GM20431 (cell line): Measurements from ENCODE around the gene KDM6A.
"Not testable (repeated sequence)": the region's sequence is repeated elsewhere in the genome, so short reads cannot be mapped to it uniquely, and the experiment has no call there.

Experiments used
- in situ Hi-C: fragments of 300-500 bp; cut with MseI, MboI; formaldehyde crosslinking; loops from one replicate; pipeline ENCODE4 v1.15.0; 2020; ENCODE audit warnings: low sequenced_read_pairs; ENCODE audit not compliant: unreplicated experiment

Gene KDM6A

DNA sequence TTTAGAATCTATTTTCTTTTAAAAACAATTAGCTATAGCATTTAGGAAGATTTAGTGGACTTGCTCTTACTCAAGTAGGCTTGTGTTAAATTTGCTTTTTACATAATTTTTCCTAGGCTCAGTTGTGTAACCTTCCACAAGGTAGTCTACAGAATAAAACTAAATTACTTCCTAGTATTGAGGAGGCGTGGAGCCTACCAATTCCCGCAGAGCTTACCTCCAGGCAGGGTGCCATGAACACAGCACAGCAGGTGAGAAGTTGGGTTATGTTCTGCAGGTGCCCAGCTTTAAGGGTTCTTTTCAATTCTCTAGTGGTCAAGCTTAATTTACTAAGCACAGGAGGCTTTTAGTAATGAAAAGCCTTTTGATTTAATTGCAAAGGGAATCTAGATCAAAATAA is 186.9 kb downstream of the KDM6A start:
- in situ Hi-C loops = not testable (repeated sequence)

DNA sequence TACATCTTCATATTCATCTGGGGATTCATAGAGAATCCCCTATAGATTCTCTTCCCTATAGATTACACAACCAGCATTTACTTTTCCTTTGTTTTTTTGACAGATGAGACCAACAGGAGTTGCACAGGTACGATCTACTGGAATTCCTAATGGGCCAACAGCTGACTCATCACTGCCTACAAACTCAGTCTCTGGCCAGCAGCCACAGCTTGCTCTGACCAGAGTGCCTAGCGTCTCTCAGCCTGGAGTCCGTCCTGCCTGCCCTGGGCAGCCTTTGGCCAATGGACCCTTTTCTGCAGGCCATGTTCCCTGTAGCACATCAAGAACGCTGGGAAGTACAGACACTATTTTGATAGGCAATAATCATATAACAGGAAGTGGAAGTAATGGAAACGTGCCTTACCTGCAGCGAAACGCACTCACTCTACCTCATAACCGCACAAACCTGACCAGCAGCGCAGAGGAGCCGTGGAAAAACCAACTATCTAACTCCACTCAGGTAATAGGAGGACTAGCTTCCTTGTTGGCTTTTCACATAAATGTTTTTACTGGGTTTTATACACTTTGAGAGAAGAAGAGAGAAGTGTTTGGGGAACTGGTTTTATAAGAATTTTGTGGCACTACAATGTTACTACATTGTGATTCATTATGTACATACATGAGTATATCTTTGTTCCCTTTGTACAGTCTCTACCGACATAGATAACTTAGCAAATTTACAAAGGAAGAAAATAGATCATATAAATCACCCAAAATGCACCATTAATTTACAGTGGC is 190.5 kb downstream of the KDM6A start:
- in situ Hi-C loops = no loop called here

DNA sequence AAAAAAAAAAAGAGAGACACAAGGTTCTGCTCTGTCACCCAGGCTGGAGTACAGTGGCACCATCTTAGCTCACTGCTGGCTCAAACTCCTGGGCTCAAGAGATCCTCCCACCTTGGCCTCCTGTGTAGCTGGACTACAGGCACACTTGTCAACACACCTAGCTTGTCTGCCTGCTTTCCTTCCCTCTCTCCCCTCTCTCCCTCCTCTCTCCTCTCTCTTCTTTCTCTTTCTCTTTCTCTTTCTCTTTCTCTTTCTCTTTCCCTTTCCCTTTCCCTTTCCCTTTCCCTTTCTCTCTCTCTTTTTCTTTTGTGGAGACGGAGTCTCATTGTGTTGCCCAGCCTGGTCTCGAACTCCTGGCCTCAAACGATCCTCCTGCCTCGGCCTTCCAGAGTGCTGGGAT is 195.6 kb downstream of the KDM6A start:
- in situ Hi-C loops = no loop called here

DNA sequence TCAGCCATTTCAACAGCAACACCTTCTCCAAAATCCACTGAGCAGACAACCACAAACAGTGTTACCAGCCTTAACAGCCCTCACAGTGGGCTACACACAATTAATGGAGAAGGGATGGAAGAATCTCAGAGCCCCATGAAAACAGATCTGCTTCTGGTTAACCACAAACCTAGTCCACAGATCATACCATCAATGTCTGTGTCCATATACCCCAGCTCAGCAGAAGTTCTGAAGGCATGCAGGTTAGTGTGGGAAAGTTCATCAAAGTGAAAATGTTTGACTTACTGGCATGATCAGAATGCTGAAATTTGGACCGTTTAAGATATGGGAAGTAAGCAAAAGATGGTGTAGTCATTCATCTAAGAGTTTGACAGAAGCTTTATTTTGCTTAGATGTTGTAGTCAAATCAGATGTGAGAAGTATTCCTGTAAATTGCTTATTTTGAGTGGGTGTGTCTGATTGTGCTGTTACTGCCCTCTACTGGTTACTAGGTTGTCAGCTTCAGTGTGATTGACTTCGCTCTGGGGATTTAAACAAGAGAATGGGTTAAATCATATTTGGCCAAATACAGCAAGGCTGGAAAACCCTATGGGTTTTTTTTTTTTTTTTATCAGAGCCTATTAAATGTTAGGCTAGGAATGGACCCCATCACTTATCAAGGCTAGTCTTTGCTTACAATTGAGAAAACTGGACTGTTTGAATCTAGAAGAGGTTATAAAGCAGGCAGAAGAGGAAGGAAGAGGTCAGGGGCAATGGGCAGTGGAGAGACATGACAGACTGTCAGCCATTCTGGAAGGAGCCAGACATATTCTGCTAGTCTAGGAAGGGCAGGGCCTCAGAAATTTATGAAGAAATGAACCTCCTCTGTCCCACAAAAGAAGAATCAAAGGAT is 197.4 kb downstream of the KDM6A start:
- in situ Hi-C loops = no loop called here

DNA sequence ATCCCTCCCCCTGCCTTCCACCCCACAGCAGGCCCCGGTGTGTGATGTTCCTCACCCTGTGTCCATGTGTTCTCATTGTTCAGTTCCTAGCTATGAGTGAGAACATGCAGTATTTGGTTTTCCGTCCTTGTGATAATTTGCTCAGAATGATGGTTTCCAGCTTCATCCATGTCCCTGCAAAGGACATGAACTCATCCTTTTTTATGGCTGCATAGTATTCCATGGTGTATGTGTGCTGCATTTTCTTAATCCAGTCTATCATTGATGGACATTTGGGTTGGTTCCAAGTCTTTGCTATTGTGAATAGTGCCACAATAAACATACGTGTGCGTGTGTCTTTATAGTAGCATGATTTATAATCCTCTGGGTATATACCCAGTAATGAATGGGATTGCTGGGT is 200.0 kb downstream of the KDM6A start:
- in situ Hi-C loops = not testable (repeated sequence)

DNA sequence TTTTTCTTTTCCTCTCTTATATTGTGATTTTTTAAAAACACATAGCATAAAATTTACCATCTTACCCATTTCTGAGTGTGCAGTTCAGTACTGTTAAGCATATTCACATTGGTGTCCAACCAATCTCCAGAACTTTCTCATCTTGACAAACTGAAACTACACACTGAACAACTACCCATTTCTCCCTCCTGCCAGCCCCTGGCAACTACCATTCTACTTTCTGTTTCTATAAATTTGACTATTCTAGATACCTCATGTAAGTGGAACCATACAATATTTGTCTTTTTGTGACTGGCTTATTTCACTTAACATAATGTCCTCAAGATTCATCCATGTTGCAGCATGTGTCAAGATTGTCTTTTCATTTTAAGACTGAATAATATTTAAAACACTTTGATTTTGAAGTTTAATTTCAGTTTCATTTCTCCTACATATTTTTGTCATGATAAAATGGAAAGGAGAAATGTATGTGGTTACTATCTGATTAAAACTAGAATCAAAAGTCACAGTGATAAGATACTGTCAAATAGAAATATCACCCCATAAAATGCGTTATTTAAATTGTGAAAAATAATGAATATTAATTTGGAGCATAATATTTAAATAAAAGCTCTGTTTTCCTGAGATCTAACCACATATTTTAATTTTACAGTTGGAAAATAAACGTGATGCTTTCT is 204.9 kb downstream of the KDM6A start:
- in situ Hi-C loops = no loop called here

DNA sequence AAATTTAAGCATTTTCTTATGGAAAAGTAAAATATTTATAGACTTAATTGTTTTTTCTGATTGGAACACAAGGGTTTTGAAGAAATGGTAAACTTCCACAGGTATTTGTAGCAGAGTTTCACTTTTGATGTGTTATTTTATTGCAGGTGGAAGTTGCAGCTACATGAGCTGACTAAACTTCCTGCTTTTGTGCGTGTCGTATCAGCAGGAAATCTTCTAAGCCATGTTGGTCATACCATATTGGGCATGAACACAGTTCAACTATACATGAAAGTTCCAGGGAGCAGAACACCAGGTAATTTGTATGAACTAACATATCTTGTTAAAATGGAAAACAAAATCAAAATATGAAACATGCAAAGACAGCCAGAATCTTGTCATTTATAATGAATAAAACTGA is 210.3 kb downstream of the KDM6A start:
- in situ Hi-C loops = no loop called here

DNA sequence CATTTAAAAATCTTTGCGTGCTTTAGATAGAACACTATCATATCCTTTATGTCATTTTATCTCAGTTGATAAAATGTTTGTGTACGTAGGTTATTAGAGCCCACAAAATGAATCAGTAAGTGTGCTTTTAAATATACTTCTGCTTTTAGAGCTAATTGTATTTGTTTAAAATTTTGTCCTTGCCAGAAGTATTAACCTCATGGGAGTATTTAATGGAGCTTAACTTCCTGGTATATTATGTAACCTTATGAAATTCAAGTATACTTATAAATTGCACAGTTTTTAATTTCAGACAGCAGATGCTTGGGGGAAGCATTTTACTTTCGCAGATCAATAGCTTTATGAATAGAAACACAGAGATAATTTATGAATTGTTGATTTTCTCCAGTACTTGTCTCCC is 237.5 kb downstream of the KDM6A start:
- in situ Hi-C loops = no loop called here

DNA sequence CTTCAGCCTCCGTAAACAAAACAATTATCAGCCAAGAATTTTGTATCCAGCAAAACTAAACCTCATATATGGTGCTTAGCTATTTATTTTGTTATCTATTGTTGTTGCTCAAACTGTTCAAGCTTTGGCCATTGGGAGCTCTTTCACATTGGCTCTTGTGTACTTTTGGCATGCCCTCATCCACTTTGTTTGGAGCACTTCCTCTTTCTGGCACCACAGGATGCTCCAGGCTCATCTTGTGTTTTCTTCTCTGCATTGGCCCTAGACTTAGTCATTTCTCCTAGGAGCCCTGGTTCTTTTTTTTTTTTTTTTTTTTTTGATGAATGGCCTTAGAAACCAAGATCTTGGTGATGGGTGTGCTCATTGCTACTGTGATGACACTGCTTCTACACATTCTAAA is 253.2 kb downstream of the KDM6A start:
- in situ Hi-C loops = no loop called here

DNA sequence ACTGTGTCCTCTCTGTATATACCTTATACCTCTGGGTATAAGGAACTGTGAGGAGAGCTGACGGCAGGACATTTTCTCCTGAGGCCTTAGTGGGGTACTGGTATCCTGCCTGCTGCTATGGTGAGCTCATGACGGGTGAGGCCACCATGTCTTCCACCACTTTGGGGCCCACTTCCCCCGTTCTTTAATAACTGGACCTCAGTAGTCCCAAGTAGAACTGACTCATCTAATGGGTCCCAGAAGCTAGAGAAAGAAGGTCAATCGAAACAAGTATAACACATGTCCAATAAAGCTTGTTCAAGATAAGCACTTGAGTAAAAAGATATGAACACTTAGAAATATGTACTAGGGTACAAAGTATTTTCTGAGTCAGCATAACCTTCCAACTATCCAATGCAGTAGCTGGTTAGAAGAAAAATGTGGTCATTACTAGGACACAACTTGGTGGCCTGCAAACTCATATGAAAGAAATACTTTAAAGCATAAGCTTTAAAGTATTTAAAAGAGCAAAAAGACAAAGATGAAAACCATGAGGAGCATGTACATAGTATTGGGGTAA is 256.0 kb downstream of the KDM6A start:
- in situ Hi-C loops = no loop called here

DNA sequence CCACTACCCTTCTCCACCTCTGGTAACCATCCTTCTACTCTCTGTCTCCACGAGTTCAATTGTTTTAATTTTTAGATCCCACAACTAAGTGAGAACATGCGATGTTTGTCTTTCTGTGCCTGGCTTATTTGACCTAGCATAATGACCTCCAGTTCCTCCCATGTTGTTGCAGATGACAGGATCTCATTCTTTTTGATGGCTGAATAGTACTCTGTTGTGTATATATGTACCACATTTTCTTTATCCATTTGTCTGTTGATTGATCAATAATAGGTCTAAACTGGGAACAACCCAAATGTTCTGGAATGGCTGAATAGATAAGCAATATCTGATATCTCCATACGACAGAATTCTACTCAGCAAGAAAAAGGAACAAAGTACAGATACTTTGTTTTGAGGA is 260.5 kb downstream of the KDM6A start:
- in situ Hi-C loops = no loop called here

DNA sequence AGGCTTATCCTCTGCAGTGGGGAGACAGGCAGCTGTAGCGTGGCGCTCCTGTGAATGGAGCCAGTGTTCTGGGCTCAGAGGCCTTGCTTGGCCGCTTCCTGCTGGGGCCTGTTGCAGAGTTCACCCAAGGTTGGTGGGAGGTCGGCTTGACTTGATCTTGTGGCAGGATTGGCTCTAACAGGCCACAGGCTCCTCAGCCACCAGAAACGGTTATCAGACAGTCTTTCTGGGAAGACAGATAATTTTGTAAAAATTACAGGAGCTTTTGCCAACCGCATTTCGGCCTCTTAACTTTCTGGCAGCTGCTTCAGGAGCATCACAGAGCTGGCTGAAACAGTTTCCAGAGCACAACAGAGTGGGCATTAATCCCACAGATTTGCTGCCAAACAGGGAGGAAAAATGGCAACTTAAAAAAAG is 261.3 kb downstream of the KDM6A start:
- in situ Hi-C loops = no loop called here

DNA sequence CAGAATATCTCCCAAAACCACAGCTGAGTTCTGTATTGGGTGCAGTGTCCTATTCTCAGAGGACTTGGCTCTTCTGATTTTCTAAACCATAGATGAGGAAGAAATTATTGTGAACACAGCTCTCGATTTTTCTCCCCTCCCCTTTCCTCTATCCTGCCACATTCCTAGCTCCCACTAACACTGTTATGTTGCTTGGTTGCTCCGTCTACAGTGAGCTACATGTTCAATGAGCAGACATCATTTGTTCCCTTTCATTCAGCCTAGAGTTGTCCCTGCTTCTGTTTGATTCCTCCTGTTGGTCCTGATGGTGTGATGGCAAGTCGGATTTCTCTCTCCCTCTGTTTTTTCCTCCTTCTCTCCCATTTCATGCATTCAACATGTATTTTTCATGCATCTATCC is 261.8 kb downstream of the KDM6A start:
- in situ Hi-C loops = no loop called here

DNA sequence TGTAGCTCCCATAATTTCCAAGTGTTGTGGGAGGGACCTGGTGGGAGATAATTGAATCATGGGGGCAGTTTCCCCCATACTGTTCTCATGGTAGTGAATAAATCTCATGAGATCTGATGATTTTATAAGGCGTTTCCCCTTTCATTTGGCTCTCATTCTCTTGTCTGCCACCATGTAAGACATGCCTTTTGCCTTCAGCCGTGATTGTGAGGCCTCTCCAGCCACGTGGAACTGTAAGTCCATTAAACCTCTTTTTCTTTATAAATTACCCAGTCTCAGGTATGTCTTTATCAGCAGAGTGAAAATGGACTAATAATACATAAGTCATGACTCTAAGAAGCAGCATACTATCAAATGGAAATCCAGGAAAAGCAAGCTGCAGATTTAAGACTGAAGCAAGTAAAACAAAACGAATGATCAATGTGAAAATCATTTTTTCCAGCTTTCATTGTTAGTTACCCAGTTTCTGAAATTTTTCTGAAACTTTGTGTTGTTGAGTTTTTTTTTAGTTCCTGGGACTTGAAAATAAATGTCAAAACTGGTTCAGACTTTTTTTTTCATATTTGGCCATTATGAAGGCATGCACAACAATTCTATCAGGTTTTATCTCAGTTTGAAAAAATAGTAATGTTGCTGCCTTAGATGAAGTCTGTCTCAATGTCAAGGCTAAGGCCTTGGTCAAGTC is 262.5 kb downstream of the KDM6A start:
- in situ Hi-C loops = not testable (repeated sequence)

DNA sequence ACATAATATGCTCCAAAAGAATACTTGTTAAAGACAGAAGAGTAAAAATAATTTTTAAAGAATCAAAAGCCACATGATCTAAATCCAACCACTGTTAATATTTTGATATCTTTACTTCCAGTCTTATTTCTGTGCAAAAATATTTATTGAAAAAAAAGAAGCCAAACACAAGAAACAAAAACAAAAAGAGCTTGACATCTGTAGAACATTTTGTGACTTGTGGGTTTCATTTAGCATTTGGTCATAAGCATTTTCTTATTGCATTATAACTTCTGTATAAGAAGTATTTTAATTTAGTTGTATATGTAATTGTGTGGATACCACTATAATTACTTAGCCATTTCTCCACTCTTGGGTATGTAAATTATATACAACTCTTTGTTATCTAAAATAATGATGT is 264.5 kb downstream of the KDM6A start:
- in situ Hi-C loops = no loop called here

DNA sequence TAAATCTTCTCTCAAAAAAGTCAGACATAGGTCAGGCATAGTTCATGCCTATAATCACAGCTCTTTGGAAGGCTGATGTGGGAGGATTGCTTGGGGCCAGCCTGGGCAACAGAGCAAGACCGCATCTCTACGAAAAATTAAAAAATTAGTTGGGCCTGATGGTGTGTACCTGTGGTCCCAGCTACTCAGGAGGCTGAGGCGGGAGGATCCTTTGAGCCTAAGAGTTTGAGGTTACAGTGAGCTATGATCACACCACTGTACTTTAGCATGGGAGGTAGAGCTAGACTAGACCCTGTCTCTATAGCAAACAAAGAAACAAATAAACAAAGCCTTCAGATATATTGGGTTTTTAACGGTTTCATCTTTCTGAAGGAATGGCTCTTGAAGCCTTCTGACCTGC is 265.5 kb downstream of the KDM6A start:
- in situ Hi-C loops = no loop called here

DNA sequence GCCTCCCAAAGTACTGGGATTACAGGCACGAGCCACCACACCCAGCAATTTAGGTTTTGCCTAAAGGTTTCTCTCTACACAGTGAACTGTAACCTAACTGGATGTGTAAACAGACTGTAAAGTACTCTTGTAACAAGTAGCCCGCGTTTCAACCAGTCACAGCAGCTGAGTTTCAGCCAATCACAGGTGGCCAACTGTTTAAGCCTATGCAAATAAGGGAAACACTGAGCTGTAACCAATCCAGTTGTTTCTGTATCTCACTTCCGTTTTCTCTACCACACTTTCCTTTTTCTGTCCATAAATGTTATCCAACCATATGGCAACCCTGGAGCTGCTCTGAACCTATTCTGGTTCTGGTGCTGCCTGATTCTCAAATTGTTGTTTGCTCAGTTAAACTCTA is 267.8 kb downstream of the KDM6A start:
- in situ Hi-C loops = no loop called here

DNA sequence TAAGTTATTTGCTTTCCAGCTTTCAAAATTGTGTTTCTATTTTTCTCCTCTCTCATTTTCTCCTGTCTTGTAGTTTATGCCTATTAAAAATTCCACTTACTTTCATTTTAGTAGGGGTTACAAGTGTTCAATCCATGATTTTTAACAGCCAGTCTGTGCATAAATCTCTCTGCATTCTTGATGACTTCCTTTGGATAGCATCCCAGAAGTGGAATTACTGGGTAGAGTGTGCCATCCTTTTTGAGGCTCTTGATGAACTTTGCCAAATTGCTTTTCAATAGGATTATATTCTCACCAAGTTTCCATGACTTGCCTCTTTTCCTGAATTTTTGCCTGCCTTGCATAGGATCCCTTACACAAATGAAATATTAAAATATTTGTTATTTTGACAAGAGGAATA is 269.2 kb downstream of the KDM6A start:
- in situ Hi-C loops = no loop called here

DNA sequence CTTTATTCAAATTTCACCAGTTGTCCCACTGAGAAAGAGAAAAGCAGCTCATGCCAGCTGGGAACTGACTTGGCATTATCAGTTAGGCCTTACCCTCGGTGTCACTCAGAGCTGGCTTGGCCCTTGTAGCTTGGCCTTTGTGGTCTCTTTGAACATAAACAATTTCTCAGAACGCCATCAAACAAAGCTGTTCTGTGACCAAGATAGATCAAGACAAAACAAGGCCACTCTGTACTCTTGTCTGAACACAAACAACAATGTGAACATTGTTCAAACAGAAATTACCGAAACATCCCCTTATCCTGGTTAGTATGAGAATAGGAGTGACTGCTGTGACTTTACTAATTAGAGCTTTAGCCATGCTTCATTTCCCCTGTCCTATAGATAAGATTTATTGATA is 270.5 kb downstream of the KDM6A start:
- in situ Hi-C loops = no loop called here
